Measurements from ENCODE around the gene NUDT8.

- TF ChIP-seq POLR2AphosphoS5 (IDR thresholded peaks at IDR 0.05; ENCODE audit: low read depth, low read length) (no peak), CTCF (IDR thresholded peaks at IDR 0.05; ENCODE audit: control extremely low read depth in 1 of 3, insufficient read depth in 1 of 3, low read depth in 1 of 3, low read length in 3 of 3) (no peak), CHD2 (IDR thresholded peaks at IDR 0.05; ENCODE audit: low read length) (no peak), USF2 (IDR thresholded peaks at IDR 0.05; ENCODE audit: low read length) (no peak), CHD1 (IDR thresholded peaks at IDR 0.05; ENCODE audit: low read depth, low read length) (no peak), SUZ12 (IDR thresholded peaks at IDR 0.05; ENCODE audit: low read length) (no peak), CREB1 (IDR thresholded peaks at IDR 0.05) (no peak), BRCA1 (IDR thresholded peaks at IDR 0.05; ENCODE audit: low read depth, low read length) (no peak), EZH2 (IDR thresholded peaks at IDR 0.05; ENCODE audit: low read depth, low read length, severe bottlenecking) (no peak), SIN3A (conservative IDR thresholded peaks at IDR 0.05 in 1 of 2, IDR thresholded peaks at IDR 0.05 in 1 of 2; ENCODE audit: low read depth in 1 of 2, low read length in 2 of 2) (no peak), RNF2 (IDR thresholded peaks at IDR 0.05; ENCODE audit: borderline replicate concordance, low read depth, low read length, missing control alignments, poor library complexity, severe bottlenecking) (no peak), RXRA (IDR thresholded peaks at IDR 0.05; ENCODE audit: insufficient read depth, low read depth, low read length) (no peak), GABPA (IDR thresholded peaks at IDR 0.05; ENCODE audit: borderline replicate concordance, insufficient read depth, low read length) (no peak)
Observed at GRCh38 chr11:67611704-67612587, 17.8 kb downstream of the NUDT8 start.
